A549 (cell line): Measurements from ENCODE around the gene KAT2B.

Source experiments
- CTCF ChIP-seq: fragments of >200 bp; sonication (Bioruptor Twin); formaldehyde crosslinking; IDR thresholded peaks from 3 replicates; pipeline ENCODE4 v1.5.1; 2016
- GATA3 ChIP-seq: IDR thresholded peaks from 2 replicates; pipeline ENCODE4 v1.6.1; 2012; ENCODE audit warnings: borderline replicate concordance
- NR3C1 ChIP-seq: fragments of >200 bp; sonication (Bioruptor Twin); formaldehyde crosslinking; IDR thresholded peaks from 3 replicates; pipeline ENCODE4 v1.6.1; 2017
- PHF8 ChIP-seq: fragments of 200-600 bp; sonication (generic); IDR thresholded peaks from 2 replicates; pipeline ENCODE4 v1.6.1; 2016; ENCODE audit warnings: low read depth, mild to moderate bottlenecking, antibody characterized with exemption, moderate library complexity, borderline replicate concordance
- POLR2A ChIP-seq: IDR thresholded peaks from 2 replicates; pipeline ENCODE4 v1.6.1; 2012; ENCODE audit warnings: mild to moderate bottlenecking, low read length
- POLR2AphosphoS2 ChIP-seq: conservative IDR thresholded peaks from 2 replicates; pipeline ENCODE4 v1.6.1; 2012; ENCODE audit warnings: low read length, improper control_type of control experiment, inconsistent platforms
- RAD21 ChIP-seq, 2 experiments: fragments of >200 bp in 1 of 2; sonication (Bioruptor Twin) in 1 of 2; formaldehyde crosslinking in 1 of 2; IDR thresholded peaks in 1 of 2; conservative IDR thresholded peaks in 1 of 2; 2 replicates in 1 of 2; 3 replicates in 1 of 2; pipeline ENCODE4 v1.6.1; 2012 to 2018; ENCODE audit warnings: inconsistent platforms in 1 of 2
- REST ChIP-seq: fragments of 200-600 bp; sonication (generic); IDR thresholded peaks from 2 replicates; pipeline ENCODE4 v1.6.1; 2016; ENCODE audit warnings: antibody characterized with exemption, mild to moderate bottlenecking, moderate library complexity

- TF ChIP-seq CTCF: no peak
- no peak for TF ChIP-seq GATA3
- no peak for TF ChIP-seq REST
- no peak for TF ChIP-seq PHF8
- TF ChIP-seq NR3C1: no peak
- no peak for TF ChIP-seq POLR2AphosphoS2
- no peak for TF ChIP-seq POLR2A
- no peak for TF ChIP-seq RAD21 (conservative IDR thresholded peaks at IDR 0.05 in 1 of 2, IDR thresholded peaks at IDR 0.05 in 1 of 2)
Observed at GRCh38 chr3:20201143-20201542, 160.9 kb downstream of the KAT2B start.
